GM19455 (cell line): Measurements from ENCODE around the gene SELENON.

Experiments
- ATAC-seq: cut with Tn5 transposase; IDR thresholded peaks from one replicate; pipeline ENCODE4 v1.9.1; 2021; ENCODE audit not compliant: unreplicated experiment

The SELENON gene

GRCh38 chr1:25790472-25790871 lies 9.5 kb upstream of the SELENON start:
- ATAC-seq, result no peak

DNA sequence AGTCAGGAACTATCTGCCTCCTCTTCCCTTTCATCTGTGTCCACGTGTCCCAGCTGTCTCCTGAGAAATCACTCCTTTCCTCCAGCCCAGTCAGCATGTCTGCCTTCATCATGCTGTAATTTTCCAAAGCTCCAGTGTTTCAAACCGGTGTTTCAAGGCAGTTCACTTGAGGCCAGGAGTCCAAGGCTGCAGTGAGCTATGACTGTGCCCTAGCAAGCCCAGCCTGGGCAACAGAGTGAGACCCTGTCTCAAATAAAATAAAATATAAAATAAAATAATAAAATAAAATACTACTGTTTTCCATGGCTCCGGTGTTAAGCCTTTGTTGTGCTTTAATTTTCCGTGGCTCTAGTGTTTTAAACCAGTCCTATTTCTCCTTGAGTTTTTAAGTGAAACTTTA lies 7.9 kb upstream of the SELENON start:
- ATAC-seq, result no peak

DNA sequence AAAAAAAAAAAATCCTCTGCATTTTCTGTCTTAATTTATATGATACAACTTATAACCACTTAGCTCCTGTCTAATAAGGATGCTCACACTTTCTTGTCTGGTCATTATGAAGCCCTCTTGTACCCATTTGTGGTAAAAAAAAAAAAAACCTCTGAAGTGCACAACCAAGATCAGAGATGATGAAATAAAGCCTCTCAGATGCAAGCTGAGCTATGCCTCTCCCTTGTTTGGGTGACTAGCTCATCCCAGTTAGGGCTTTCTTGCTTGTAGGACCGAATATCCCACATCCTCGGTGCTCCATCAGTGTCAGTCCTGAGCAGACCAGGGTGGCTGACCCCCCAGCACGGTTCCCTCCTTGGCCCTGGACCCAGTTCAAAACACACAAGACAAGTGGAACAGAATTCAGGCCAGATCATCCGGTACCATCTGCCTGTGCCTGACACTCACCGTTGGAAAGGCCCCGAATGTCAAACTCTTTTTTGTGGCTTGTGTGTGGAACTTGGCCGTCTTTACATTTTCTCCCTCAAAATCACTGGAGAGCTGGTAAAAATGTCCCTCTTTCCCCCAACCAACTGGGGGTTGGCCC lies 6.3 kb upstream of the SELENON start:
- ATAC-seq, result no peak

GRCh38 chr1:25794325-25794724 lies 5.7 kb upstream of the SELENON start:
- ATAC-seq, result no peak

DNA sequence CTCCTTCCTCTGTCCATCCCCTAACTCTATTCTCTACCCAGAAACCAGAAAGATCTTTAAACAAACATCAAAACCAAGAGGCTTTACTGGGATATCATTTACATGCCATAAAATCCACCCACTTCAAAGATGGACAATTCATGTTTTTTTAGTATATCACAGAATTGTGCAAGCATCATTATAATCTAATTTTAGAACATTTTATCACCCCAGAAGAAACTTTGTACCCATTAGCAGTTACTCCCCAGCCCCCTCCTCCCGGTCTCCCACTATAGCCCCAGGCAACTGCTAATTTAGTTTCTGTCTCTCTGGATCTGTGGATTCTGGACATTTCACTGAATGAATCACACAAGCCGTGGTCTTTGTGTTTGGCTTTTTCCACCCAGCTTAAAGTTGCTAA lies 4.8 kb upstream of the SELENON start:
- ATAC-seq, result no peak

DNA sequence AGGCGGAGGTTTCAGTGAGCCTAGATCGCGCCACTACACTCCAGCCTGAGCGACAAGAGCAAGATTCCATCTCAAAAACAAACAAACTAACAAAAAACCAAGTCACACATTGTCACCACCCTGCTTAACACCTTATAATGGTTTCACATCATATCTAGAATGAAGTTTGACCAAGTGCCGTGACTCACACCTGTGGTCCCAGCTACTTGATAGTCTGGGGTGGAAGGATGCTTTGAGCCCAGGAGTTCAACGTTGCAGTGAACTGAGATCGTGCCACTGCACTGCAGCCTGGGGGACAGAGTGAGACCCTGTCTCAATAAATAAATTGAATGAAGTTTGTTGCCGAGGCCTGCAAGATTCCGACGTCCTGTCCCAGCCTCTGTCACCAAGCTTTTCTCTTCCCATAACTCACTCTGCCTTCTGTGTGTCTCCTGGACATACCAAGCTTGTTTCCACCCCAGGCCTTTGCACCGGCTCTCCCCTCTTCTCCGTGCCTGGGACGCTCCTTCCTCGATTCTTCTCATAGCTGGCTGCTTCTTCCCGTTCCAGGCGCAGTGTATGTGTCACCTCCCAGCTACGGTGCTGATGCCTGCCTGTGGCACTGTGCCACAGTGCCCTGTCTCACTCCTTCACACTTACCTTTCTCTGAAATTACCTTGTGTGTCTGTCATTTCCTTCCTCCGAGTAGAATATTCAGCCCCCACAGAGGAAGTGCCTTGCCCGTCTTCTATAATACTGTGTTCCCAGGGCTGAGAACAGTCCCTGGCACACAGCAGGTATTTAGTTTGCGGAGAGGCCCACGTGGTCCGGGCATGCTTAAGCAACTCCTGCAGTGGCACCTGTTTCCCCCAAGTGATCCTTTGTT lies 3.8 kb upstream of the SELENON start:
- no peak for ATAC-seq

DNA sequence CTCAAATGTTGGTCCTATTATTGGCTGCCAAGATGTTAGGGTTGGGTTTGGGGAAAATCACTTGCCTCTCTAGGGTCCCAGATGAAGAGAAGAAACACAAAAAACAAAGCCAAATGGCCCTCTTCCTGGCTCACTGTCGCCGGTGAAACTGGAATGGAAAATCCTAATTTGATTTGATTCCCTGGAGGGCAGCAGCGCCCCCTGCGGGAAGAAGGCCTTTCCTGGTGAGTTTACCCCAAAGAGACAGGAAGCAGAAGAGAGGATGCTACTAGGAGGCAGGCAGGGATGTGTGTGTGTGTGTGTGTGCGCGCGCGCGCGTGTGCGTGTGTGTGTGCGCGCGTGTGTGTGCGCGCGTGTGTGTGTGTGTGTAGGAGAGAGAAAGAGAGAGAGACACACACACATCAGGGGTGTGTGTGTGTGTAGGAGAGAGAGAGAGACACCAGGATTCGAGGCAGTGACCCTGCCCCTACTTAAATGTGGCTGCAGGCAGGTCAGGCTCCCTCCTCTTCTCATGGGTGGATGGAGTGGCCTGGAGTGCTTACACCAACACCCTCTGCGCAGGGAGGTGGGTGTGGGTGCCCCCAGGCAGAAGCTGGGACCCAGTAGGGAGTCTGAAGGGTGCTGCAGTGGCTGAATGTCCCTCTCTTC lies 3.1 kb upstream of the SELENON start:
- ATAC-seq, result no peak

- no peak for ATAC-seq
Observed at GRCh38 chr1:25797939-25798338, 2.1 kb upstream of the SELENON start.

DNA sequence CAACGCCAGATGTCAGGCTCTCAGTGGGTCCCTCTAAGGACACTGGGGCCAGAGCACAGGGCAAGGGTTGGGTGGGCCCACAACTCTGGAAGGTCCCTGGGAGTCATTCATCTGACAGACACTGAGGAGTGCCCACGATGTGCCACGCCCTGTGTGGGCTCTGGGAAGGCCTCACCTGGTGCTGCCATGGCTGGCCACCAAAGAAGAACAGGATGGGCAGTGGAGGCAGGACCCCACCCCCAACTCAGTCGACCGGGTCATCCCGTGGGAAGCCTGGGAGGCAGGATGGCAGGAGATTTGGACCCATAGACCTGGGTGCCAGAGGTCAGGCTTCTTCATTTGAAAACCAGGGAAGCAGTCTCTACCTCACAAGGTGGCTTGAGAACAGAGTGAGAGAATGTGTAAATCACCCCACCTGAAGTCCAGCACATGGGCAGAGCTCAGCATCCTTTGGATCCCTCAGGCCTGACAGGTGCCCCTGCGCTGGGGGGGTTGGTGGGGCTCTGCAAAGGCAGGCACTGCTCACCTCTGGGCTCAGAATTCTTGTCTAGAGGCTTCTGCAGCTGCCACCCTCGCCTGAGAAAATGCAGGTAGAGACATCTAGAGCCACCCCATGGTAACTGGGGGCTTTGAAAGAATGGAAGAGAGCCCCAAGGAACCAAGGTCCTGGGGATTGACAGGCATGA lies 1.2 kb upstream of the SELENON start:
- ATAC-seq, result no peak

DNA sequence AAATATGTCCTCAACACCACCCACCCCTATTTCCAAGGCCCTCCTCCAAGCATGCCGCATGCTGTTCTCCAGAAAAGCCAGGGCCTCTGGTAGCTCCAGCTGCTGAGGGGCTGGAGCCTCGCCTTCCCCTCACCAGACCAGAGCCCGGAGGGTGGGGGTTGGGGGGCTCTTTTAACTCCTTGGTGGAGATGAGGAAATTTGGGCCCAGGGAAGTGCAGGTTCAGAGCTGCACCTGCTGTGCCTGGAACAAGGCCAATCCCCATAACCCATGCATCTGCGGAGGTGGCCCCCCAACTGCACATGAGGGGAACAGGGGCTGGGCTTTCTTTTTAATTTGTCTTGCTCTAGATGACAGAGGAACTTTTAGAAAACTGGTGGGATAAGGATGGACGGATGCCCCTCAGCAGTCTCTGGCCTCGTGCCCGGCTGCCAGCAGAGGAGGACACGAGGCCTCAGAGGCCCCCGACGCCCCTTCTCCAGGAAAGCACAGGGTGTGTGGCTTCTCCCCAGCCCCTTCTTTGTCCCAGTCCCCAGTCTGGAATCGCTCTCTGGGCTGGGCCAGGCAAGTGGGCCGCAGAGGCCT lies 550 bp upstream of the SELENON start:
- no peak for ATAC-seq

- ATAC-seq, result no peak
Observed at GRCh38 chr1:25800703-25801377, 847 bp downstream of the SELENON start.

DNA sequence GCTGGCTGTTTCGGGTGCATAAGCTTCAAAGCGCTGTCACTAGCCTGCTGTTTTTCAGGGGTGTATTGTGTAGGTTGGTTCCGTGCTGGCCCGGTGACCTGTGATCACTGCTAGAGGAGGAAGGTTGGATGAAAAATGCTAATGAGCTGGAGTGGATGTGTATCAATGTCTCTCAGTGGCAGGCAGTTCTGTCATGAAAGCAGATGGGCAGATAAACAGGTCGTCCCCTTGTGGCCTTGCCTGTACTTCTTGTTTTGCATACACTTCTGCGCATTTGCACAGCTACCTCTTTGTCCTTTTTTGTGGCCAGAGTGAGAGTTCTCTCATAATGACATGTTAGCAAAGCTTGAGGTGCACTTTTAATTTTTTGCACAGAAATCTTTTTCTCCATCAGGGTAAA lies 2.9 kb downstream of the SELENON start:
- ATAC-seq, result no peak

- ATAC-seq, result no peak
Observed at GRCh38 chr1:25803368-25803767, 3.4 kb downstream of the SELENON start.

- ATAC-seq, result peak; percentile 56
Observed at GRCh38 chr1:25804244-25804963, 4.4 kb downstream of the SELENON start.

- no peak for ATAC-seq
Observed at GRCh38 chr1:25804964-25805862, 5.2 kb downstream of the SELENON start.

GRCh38 chr1:25805863-25806225 lies 5.9 kb downstream of the SELENON start:
- ATAC-seq, result no peak

DNA sequence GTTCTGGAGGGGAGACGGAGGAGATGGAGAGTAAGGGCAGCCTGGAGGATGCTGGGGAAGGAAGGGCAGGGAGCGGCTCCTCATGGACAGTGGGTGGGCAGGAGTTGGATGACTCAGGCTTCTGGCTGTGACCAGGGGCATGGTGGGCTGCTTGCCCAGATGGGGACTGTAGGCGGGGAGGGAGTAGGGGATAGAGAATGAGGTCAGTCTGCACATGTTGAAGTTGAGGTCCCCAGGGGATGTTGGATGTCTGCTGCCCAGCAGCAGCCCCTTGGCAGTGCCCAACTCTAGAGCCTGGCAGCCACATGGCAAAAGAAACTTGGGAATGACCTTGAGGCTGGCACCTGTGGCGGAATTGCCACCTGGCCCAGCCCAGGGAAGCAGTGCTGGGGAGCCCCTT lies 6.4 kb downstream of the SELENON start:
- no peak for ATAC-seq

DNA sequence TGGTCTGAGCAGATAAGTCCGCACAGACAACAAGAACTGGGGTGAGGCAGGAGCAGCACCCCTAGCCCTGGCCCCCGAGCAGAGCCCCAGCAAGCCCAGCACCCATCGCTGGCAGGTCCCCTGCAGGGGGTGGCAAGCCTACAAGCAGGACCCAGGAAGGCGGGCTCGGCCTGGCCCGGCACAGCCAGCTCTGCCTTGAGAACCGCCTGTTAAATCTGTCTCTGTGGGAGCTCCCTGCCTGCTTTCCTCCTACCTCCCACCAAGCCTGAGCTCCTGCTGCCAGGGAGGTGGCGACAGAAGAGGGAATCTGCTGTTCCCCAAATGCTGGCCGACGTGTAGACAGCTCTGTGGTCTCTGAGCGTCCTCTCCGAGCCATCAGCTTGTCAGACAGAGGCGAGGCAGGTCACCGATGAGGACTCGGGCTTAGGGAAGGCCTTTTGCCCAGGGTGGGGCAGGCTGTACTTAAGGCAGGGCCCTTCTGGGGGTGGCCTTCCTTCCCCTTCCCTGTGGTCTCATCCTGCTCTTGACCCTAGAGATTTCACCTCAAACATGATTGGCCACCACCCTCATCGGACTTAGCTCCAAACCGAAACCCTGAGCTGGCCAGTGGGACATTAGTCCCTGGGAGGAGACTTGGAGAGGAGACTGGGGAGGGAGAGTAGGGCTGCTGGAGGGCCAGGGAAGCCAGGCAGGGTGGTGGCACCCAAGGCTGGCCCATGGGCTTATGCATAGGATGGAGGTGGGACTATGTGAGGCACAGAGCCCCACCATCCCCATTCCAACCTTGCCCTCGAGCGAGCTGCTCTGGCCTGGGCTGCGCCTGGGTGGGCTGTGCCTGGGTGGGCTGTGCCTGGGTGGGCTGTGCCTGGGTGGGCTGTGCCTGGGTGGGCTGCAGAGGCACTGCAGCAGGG lies 7.7 kb downstream of the SELENON start:
- no peak for ATAC-seq
